GM12878 (cell line): ENCODE results near the gene GLT1D1. TPM values are rescaled to one million over a fixed set of nuclear protein-coding genes. Genes with fewer than 3 reads are reported as not detected.

Source experiments
- ATAC-seq: fragments of 200-7000 bp; cut with Tn5 transposase; 3 replicates; pipeline ENCODE4 v1.9.1; 2020; ENCODE audit warnings: mild to moderate bottlenecking, moderate library complexity
- BruUV-seq: library from RNA; stranded (reverse); fragments of 400-500 nt; replicated peaks from 2 replicates; lab custom pipeline; 2021; lab: Mats Ljungman, UMichigan
- CTCF ChIA-PET: fragments of 300-600 bp; sonication (Branson Sonifier 250); formaldehyde crosslinking; extraction: SDS; loops from one replicate; lab custom pipeline; 2021; ENCODE audit warnings: inconsistent platforms; lab: Yijun Ruan, JAX
- POLR2A ChIA-PET: fragments of 350-600 bp; formaldehyde crosslinking; extraction: SDS; loops from one replicate; lab custom pipeline; 2021; ENCODE audit warnings: inconsistent platforms; lab: Charles Lee
- RAD21 ChIA-PET: fragments of 300-600 bp; sonication (Branson Sonifier 250); formaldehyde crosslinking; loops from one replicate; lab custom pipeline; 2023; ENCODE audit warnings: antibody characterized with exemption; ENCODE audit not compliant: unreplicated experiment; lab: Charles Lee
- SMC1A ChIA-PET: fragments of 300-600 bp; sonication (Branson Sonifier 250); formaldehyde crosslinking; loops from one replicate; lab custom pipeline; 2023; ENCODE audit not compliant: unreplicated experiment, uncharacterized antibody; lab: Charles Lee
- DNase-seq: peaks from one replicate; pipeline ENCODE4 v3.0.0-alpha.2; 2011; ENCODE audit warnings: low read depth, low spot score
- FAIRE-seq: peaks from 3 replicates; lab custom pipeline; 2011; peaks lifted over from hg19 to GRCh38; lab: Jason Lieb, UNC
- H2AFZ ChIP-seq: 2 replicates; pipeline ENCODE4 v1.6.0; 2011; ENCODE audit warnings: low read depth, low read length, control low read depth; ENCODE audit not compliant: control insufficient read depth
- H3K27ac ChIP-seq: 2 replicates; pipeline ENCODE4 v1.5.1; 2011; ENCODE audit warnings: control low read depth; ENCODE audit not compliant: control insufficient read depth, insufficient read depth
- H3K27me3 ChIP-seq, 2 experiments: replicated peaks in 1 of 2; 2 replicates each; pipeline versions ENCODE4 v1.6.0 to v1.6.1; 2011; ENCODE audit warnings: low read length in 1 of 2; ENCODE audit not compliant: control insufficient read depth in 2 of 2, insufficient read depth in 2 of 2
- H3K36me3 ChIP-seq, 2 experiments: 2 replicates each; pipeline ENCODE4 v1.5.1; 2011; ENCODE audit warnings: low read length in 1 of 2; ENCODE audit not compliant: control insufficient read depth in 2 of 2, insufficient read depth in 2 of 2
- H3K4me1 ChIP-seq: 2 replicates; pipeline ENCODE4 v1.6.1; 2011; ENCODE audit warnings: mild to moderate bottlenecking, low read length, moderate library complexity, mixed read lengths; ENCODE audit not compliant: control insufficient read depth, insufficient read depth
- H3K4me2 ChIP-seq: 2 replicates; pipeline ENCODE4 v1.6.0; 2011; ENCODE audit warnings: control low read depth; ENCODE audit not compliant: control insufficient read depth, insufficient read depth
- H3K4me3 ChIP-seq: fragments of 200-600 bp; sonication (generic); 2 replicates; pipeline ENCODE4 v1.5.1; 2016
- H3K79me2 ChIP-seq: 2 replicates; pipeline ENCODE4 v1.6.0; 2011; ENCODE audit warnings: low read length; ENCODE audit not compliant: control insufficient read depth, insufficient read depth
- H3K9ac ChIP-seq: 2 replicates; pipeline ENCODE4 v1.8.0; 2011; ENCODE audit warnings: low read length, control low read depth, mixed read lengths; ENCODE audit not compliant: control insufficient read depth, insufficient read depth
- H3K9me3 ChIP-seq: replicated peaks from 3 replicates; pipeline ENCODE4 v1.5.1; 2011; ENCODE audit warnings: mild to moderate bottlenecking, low read length; ENCODE audit not compliant: control insufficient read depth, insufficient read depth
- H4K20me1 ChIP-seq: 2 replicates; pipeline ENCODE4 v1.6.0; 2011; ENCODE audit not compliant: control insufficient read depth, insufficient read depth
- ATF3 ChIP-seq: IDR thresholded peaks from 2 replicates; pipeline ENCODE4 v1.6.1; 2011; ENCODE audit warnings: low read depth, mild to moderate bottlenecking, low read length, moderate library complexity, borderline replicate concordance; ENCODE audit errors: extremely low read depth
- CHD4 ChIP-seq: fragments of 200-600 bp; sonication (generic); IDR thresholded peaks from 2 replicates; pipeline ENCODE4 v1.6.1; 2016; ENCODE audit warnings: mild to moderate bottlenecking
- CREM ChIP-seq: IDR thresholded peaks from 2 replicates; pipeline ENCODE4 v1.6.1; 2014; ENCODE audit warnings: antibody characterized with exemption, low read depth
- DPF2 ChIP-seq: fragments of 450-650 bp; IDR thresholded peaks from 2 replicates; pipeline ENCODE4 v1.6.1; 2017; ENCODE audit warnings: mild to moderate bottlenecking
- EZH2 ChIP-seq: IDR thresholded peaks from 2 replicates; pipeline ENCODE4 v1.6.1; 2012; ENCODE audit warnings: low read depth, mild to moderate bottlenecking, control low read depth, inconsistent platforms, low read length, borderline replicate concordance; ENCODE audit not compliant: control insufficient read depth
- FOXK2 ChIP-seq: fragments of 450-650 bp; IDR thresholded peaks from 2 replicates; pipeline ENCODE4 v1.6.1; 2017; ENCODE audit warnings: mild to moderate bottlenecking, moderate library complexity
- HDAC6 ChIP-seq: fragments of 200-600 bp; sonication (generic); IDR thresholded peaks from one replicate; pipeline ENCODE4 v1.8.0; 2017; ENCODE audit warnings: antibody characterized with exemption; ENCODE audit not compliant: unreplicated experiment
- JUND ChIP-seq: IDR thresholded peaks from 2 replicates; pipeline ENCODE4 v1.6.1; 2012; ENCODE audit warnings: low read depth, mild to moderate bottlenecking, low read length, improper control_type of control experiment, moderate library complexity
- LARP7 ChIP-seq: fragments of 450-650 bp; IDR thresholded peaks from 2 replicates; pipeline ENCODE4 v1.6.1; 2017; ENCODE audit warnings: mild to moderate bottlenecking
- MLLT1 ChIP-seq: fragments of 450-650 bp; IDR thresholded peaks from 2 replicates; pipeline ENCODE4 v1.6.1; 2016; ENCODE audit warnings: mild to moderate bottlenecking
- NBN ChIP-seq: fragments of 450-650 bp; IDR thresholded peaks from 2 replicates; pipeline ENCODE4 v1.6.1; 2016
- RAD51 ChIP-seq: fragments of 450-650 bp; IDR thresholded peaks from 2 replicates; pipeline ENCODE4 v1.6.1; 2016; ENCODE audit warnings: moderate library complexity, mild to moderate bottlenecking, inconsistent platforms
- SKIL ChIP-seq: fragments of 450-650 bp; IDR thresholded peaks from 2 replicates; pipeline ENCODE4 v1.6.1; 2017; ENCODE audit warnings: mild to moderate bottlenecking, low read depth, inconsistent platforms; ENCODE audit not compliant: poor library complexity, severe bottlenecking
- SMAD1 ChIP-seq: fragments of 450-650 bp; IDR thresholded peaks from 2 replicates; pipeline ENCODE4 v1.6.1; 2018; ENCODE audit warnings: mild to moderate bottlenecking, low read depth; ENCODE audit not compliant: partially characterized antibody
- TARDBP ChIP-seq: IDR thresholded peaks from 2 replicates; pipeline ENCODE4 v1.6.1; 2016; ENCODE audit warnings: borderline replicate concordance
- TBL1XR1 ChIP-seq: IDR thresholded peaks from 2 replicates; pipeline ENCODE4 v1.6.1; 2012; ENCODE audit warnings: low read depth, low read length, improper control_type of control experiment
- YBX1 ChIP-seq: fragments of 450-650 bp; IDR thresholded peaks from 2 replicates; pipeline ENCODE4 v1.6.1; 2016; ENCODE audit warnings: antibody characterized with exemption
- ZBTB4 ChIP-seq: fragments of 450-650 bp; formaldehyde crosslinking; IDR thresholded peaks from 2 replicates; pipeline ENCODE4 v1.4.0; 2022; ENCODE audit warnings: mild to moderate bottlenecking, moderate library complexity
- ZNF24 ChIP-seq: fragments of 450-650 bp; IDR thresholded peaks from 2 replicates; pipeline ENCODE4 v1.6.1; 2017; ENCODE audit warnings: antibody characterized with exemption, mild to moderate bottlenecking
- ZNF384 ChIP-seq: IDR thresholded peaks from 2 replicates; pipeline ENCODE4 v1.6.1; 2012; ENCODE audit warnings: low read depth, mild to moderate bottlenecking, low read length, improper control_type of control experiment, borderline replicate concordance
- WGBS: methylation state at CpG from one replicate; pipeline ENCODE4 v1.1.6; 2016; ENCODE audit warnings: low lambda C conversion rate; ENCODE audit not compliant: insufficient replicate concordance, insufficient coverage; ENCODE audit errors: missing lambda C conversion rate; 5-methylcytosine and 5-hydroxymethylcytosine counted together
- in situ Hi-C: fragments of 300-500 bp; cut with MboI; formaldehyde crosslinking; loops from 9 replicates; pipeline ENCODE4 v1.14.3; 2018; ENCODE audit warnings: mixed read lengths
- intact Hi-C: fragments of 100-400 bp; cut with micrococcal nuclease; formaldehyde crosslinking; loops from one replicate; pipeline ENCODE4 v1.14.2; 2022; ENCODE audit not compliant: unreplicated experiment
- polyA plus RNA-seq, 11 experiments: library from polyadenylated mRNA; depleted of rRNA in 4 of 11; unstranded in 6 of 11; stranded (reverse) in 5 of 11; fragments of >200 nt; fragmentation: Nextera tagmentation in 4 of 11; fragmentation: Illumina TruSeq in 1 of 11; extraction: Ambion mirVana in 4 of 11; extraction: Trizol in 1 of 11; gene quantifications; 1 replicate in 1 of 11; 2 replicates in 10 of 11; pipeline versions ENCODE4 v1.2.1 to v1.2.3, GENCODE V29; 2011 to 2016; ENCODE audit warnings: inconsistent platforms in 2 of 11, missing spikeins in 2 of 11, low read depth in 1 of 11
- total RNA-seq, 4 experiments: library from RNA; depleted of rRNA in 3 of 4; stranded (reverse); fragments of >200 nt in 3 of 4; fragmentation: Illumina TruSeq in 1 of 4; extraction: Trizol in 1 of 4; gene quantifications; 2 replicates each; pipeline versions ENCODE4 v1.2.1 to v1.2.3, GENCODE V29; 2013 to 2021

GLT1D1 gene
- total and polyA plus RNA-seq, 10 of the 15 experiments (the other 5 are each of a cell fraction or from before 2014, with no cell fraction given) = 0.42 to 62.8 (median 3.0) TPM

- H3K4me2 ChIP-seq = peak overlapping the region; percentile 93
- no peak for FAIRE-seq
- TF ChIP-seq SMAD1 (no peak), MLLT1 (peak; percentile 42), RAD51 (no peak), FOXK2 (no peak), ZBTB4 (CRISPR knock-in tag) (no peak), LARP7 (no peak), ZNF384 (0 out of 2 replicates have a peak, but pooled peaks have one; percentile 14), TARDBP (no peak), HDAC6 (no peak), CHD4 (no peak), YBX1 (no peak), TBL1XR1 (0 out of 2 replicates have a peak, but pooled peaks have one; percentile 9), NBN (peak; percentile 16), EZH2 (no peak), CREM (no peak), ATF3 (no peak), JUND (no peak), DPF2 (no peak), ZNF24 (no peak), SKIL (no peak)
Observed at GRCh38 chr12:128816643-128816920, 36.7 kb upstream of the GLT1D1 start.

More at GRCh38 chr12:128816643-128816920, 36.7 kb upstream of the GLT1D1 start:
- Histone ChIP-seq H2AFZ (no peak overlapping the region), H3K4me1 (peaks cover 76% of the 10 kb centered on the region), H3K9ac (peak overlapping the region; percentile 88), H3K79me2 (peaks cover 100% of the 10 kb centered on the region), H3K27ac (peak overlapping the region; percentile 94), H3K4me3 (peak overlapping the region; percentile 65), H3K9me3 (no peaks in the 10 kb centered on the region), H3K36me3 (peaks cover 11 to 27% of the 10 kb centered on the region in 2 experiments), H4K20me1 (no peaks in the 10 kb centered on the region), H3K27me3 (no peaks in the 10 kb centered on the region)
- no TSS peak for BruUV-seq
- intact Hi-C loops (no loop called here), in situ Hi-C loops (no loop called here)
- POLR2A ChIA-PET = interaction anchor here (1.5 to 12.9 kb wide), 2 partner anchors 21 to 40 kb away, joined by 6 to 253 read pairs; no protein-coding TSS in a partner anchor
- CTCF ChIA-PET = interaction anchor here (1.1 to 1.6 kb wide), 2 partner anchors 20 to 34 kb away, joined by 3 to 6 read pairs; no protein-coding TSS in a partner anchor
- peak; percentile 11; the same call in 2 of the 3 replicates for ATAC-seq
- no peak for DNase-seq
- SMC1A ChIA-PET = interaction anchor here (1.4 to 10.0 kb wide), 2 partner anchors 9 to 21 kb away, joined by 5 to 261 read pairs; no protein-coding TSS in a partner anchor
- WGBS = 19% methylated on average over 4 of the region's 4 CpGs
- RAD21 ChIA-PET = interaction anchor here (0.9 to 3.8 kb wide), 3 partner anchors 13 to 22 kb away, joined by 3 to 36 read pairs (median 24); no protein-coding TSS in a partner anchor
